Measurements from ENCODE around the gene TMC7.
A peak's percentile ranks its signal among the peaks of the same experiment; 100 is the strongest.

Gene TMC7

GRCh38 chr16:19071811-19072777 lies 88.4 kb downstream of the TMC7 start:
- no peak overlapping the region for H2AFZ ChIP-seq (ENCODE audit: low read length)
- no peak overlapping the region for H3K4me3 ChIP-seq (ENCODE audit: low read length)
- H3K79me2 ChIP-seq (ENCODE audit: low read length) = no peaks in the 10 kb centered on the region
- TF ChIP-seq CTCF (IDR thresholded peaks at IDR 0.05; ENCODE audit: low read length) = peak; percentile 63
- TF ChIP-seq EZH2phosphoT487 (IDR thresholded peaks at IDR 0.05; ENCODE audit: low read length) = no peak
- H3K9me3 ChIP-seq (replicated peaks; ENCODE audit: insufficient read depth, low read length) = no peaks in the 10 kb centered on the region
- H3F3A ChIP-seq (ENCODE audit: insufficient read depth, low read length) = peaks cover 4% of the 10 kb centered on the region; the same call in 1 of the 2 replicates
- no peak overlapping the region for H3K27ac ChIP-seq (ENCODE audit: low read length)
- DNase-seq = peak; percentile 48
- no peaks in the 10 kb centered on the region for H4K20me1 ChIP-seq (ENCODE audit: insufficient read depth, low read length)
- no peaks in the 10 kb centered on the region for H3K27me3 ChIP-seq (replicated peaks; ENCODE audit: insufficient read depth, low read length)
- no peaks in the 10 kb centered on the region for H3K9me2 ChIP-seq (replicated peaks; ENCODE audit: insufficient read depth, low read length)
- no peak overlapping the region for H3K9ac ChIP-seq (ENCODE audit: low read length)
- H3K4me1 ChIP-seq (ENCODE audit: low read length) = no peaks in the 10 kb centered on the region
- no peaks in the 10 kb centered on the region for H3K36me3 ChIP-seq (replicated peaks; ENCODE audit: insufficient read depth, low read length)
- no peak overlapping the region for H3K4me2 ChIP-seq (ENCODE audit: low read depth, low read length)

GRCh38 chr16:19073344-19073743 lies 89.6 kb downstream of the TMC7 start:
- Histone ChIP-seq H3K9me2 (replicated peaks; ENCODE audit: insufficient read depth, low read length) (no peaks in the 10 kb centered on the region), H3K36me3 (replicated peaks; ENCODE audit: insufficient read depth, low read length) (no peaks in the 10 kb centered on the region), H3K9ac (ENCODE audit: low read length) (no peak overlapping the region), H3K27me3 (replicated peaks; ENCODE audit: insufficient read depth, low read length) (no peaks in the 10 kb centered on the region), H3K4me2 (ENCODE audit: low read depth, low read length) (no peak overlapping the region), H3K4me3 (ENCODE audit: low read length) (no peak overlapping the region), H4K20me1 (ENCODE audit: insufficient read depth, low read length) (no peaks in the 10 kb centered on the region), H3K27ac (ENCODE audit: low read length) (no peak overlapping the region), H3K79me2 (ENCODE audit: low read length) (no peaks in the 10 kb centered on the region), H3K4me1 (ENCODE audit: low read length) (no peaks in the 10 kb centered on the region), H2AFZ (ENCODE audit: low read length) (no peak overlapping the region), H3F3A (ENCODE audit: insufficient read depth, low read length) (no peaks in the 10 kb centered on the region), H3K9me3 (replicated peaks; ENCODE audit: insufficient read depth, low read length) (no peaks in the 10 kb centered on the region)
- TF ChIP-seq EZH2 (optimal IDR thresholded peaks at IDR 0.05; ENCODE audit: low read depth, low read length) (no peak), CTCF (IDR thresholded peaks at IDR 0.05; ENCODE audit: low read length) (no peak), EZH2phosphoT487 (IDR thresholded peaks at IDR 0.05; ENCODE audit: low read length) (no peak)
- no peak for DNase-seq

GRCh38 chr16:19073863-19074262 lies 90.1 kb downstream of the TMC7 start:
- Histone ChIP-seq H4K20me1 (ENCODE audit: insufficient read depth, low read length) (no peaks in the 10 kb centered on the region), H3K4me2 (ENCODE audit: low read depth, low read length) (no peak overlapping the region), H3K36me3 (replicated peaks; ENCODE audit: insufficient read depth, low read length) (no peaks in the 10 kb centered on the region), H3F3A (ENCODE audit: insufficient read depth, low read length) (no peaks in the 10 kb centered on the region), H3K27me3 (replicated peaks; ENCODE audit: insufficient read depth, low read length) (no peaks in the 10 kb centered on the region), H3K9me3 (replicated peaks; ENCODE audit: insufficient read depth, low read length) (no peaks in the 10 kb centered on the region), H3K9ac (ENCODE audit: low read length) (no peak overlapping the region), H2AFZ (ENCODE audit: low read length) (no peak overlapping the region), H3K4me3 (ENCODE audit: low read length) (no peak overlapping the region), H3K27ac (ENCODE audit: low read length) (no peak overlapping the region), H3K4me1 (ENCODE audit: low read length) (no peaks in the 10 kb centered on the region), H3K9me2 (replicated peaks; ENCODE audit: insufficient read depth, low read length) (no peaks in the 10 kb centered on the region), H3K79me2 (ENCODE audit: low read length) (no peaks in the 10 kb centered on the region)
- no peak for DNase-seq
- TF ChIP-seq EZH2phosphoT487 (IDR thresholded peaks at IDR 0.05; ENCODE audit: low read length) (no peak), EZH2 (optimal IDR thresholded peaks at IDR 0.05; ENCODE audit: low read depth, low read length) (no peak), CTCF (IDR thresholded peaks at IDR 0.05; ENCODE audit: low read length) (no peak)
